ENCODE results near the gene SMTNL2. TPM values are rescaled to one million over a fixed set of nuclear protein-coding genes. Genes with fewer than 3 reads are reported as not detected.
"Not testable (repeated sequence)": the region's sequence is repeated elsewhere in the genome, so short reads cannot be mapped to it uniquely, and the experiment has no call there.

Gene SMTNL2
- total RNA-seq, 1 donor from 2014 or later: 65.7 TPM

DNA sequence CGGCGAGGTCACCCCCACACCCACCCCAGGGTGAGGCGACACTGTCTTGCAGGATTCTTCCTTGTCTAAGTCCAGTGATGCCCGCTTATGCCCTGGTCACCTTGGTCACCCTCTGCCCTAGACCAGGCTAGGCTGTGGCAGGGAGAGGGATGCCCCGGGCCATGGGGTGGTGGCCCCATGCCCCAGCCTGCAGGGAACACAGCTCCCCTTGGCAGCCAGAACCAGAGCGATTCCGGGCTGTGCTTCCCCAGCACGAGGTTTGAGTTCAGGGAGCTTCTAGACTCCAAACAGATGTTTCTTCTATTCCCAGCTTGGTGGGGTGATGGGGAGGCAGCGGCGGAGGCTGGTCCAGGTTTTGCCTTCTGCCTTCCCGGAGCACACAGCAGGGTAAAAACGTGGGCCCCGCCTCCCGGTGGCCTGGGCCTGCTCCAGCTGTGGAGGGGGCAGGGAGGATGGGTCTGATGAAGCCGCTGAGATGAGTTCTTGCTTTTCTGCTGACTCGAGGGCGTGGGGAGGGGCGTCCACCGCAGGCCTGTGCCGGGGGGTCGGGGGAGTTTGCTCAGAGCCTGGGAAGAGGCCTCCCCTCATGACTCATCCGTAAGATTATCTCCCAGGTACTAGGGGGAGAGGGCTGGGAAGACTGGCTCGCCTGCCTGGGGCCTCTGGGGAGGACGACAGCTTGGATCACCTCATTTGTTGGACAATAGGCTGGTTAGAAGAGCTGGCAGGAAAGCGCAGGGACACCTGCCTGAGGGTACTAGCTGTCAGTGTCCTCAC, 15.4 kb downstream of the SMTNL2 start:
- peak; percentile 69 to 83 for DNase-seq (ENCODE audit: low spot score in 2 of 2, unreplicated experiment in 2 of 2)
- H3K9me3 Mint-ChIP-seq: no peaks in the 10 kb centered on the region
- peak overlapping the region; percentile 22 for H3K4me3 Mint-ChIP-seq

DNA sequence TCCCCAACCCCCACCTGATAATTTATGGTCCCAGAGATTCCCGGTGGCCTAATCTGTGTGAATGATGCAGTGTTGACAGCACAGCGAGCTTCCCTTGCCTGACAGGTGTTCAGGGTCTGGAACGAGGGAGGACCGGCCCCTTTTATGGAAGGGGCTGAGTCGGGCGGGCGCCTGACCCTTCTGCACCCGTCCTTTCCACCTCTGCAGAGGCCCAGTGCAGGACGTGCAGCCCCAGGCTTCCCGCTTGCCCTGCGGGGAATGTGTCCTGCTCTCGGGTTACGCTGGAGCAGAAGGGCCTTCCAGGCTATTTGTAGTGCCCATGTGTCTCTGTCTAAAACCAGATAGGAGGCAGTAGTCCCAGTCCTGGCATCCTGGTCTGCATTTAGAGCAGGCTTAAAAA, 16.2 kb downstream of the SMTNL2 start:
- no peaks in the 10 kb centered on the region for H3K9me3 Mint-ChIP-seq
- TF ChIP-seq, protein P1, sequence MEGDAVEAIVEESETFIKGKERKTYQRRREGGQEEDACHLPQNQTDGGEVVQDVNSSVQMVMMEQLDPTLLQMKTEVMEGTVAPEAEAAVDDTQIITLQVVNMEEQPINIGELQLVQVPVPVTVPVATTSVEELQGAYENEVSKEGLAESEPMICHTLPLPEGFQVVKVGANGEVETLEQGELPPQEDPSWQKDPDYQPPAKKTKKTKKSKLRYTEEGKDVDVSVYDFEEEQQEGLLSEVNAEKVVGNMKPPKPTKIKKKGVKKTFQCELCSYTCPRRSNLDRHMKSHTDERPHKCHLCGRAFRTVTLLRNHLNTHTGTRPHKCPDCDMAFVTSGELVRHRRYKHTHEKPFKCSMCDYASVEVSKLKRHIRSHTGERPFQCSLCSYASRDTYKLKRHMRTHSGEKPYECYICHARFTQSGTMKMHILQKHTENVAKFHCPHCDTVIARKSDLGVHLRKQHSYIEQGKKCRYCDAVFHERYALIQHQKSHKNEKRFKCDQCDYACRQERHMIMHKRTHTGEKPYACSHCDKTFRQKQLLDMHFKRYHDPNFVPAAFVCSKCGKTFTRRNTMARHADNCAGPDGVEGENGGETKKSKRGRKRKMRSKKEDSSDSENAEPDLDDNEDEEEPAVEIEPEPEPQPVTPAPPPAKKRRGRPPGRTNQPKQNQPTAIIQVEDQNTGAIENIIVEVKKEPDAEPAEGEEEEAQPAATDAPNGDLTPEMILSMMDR (IDR thresholded peaks at IDR 0.05; ENCODE audit: unreplicated experiment): no peak
- no peak overlapping the region for H3K4me3 Mint-ChIP-seq
- peaks cover 24% of the 10 kb centered on the region for H3K36me3 Mint-ChIP-seq
- DNase-seq (ENCODE audit: low spot score in 2 of 2, unreplicated experiment in 2 of 2): no peak
- peaks cover 62% of the 10 kb centered on the region for H3K4me1 Mint-ChIP-seq
- H3K27ac Mint-ChIP-seq: peak overlapping the region; percentile 97
- no peaks in the 10 kb centered on the region for H3K27me3 Mint-ChIP-seq (ENCODE audit: low read depth)

More for the DNA sequence above, 15.4 kb downstream of the SMTNL2 start:
- TF ChIP-seq, protein P1 (IDR thresholded peaks at IDR 0.05; ENCODE audit: unreplicated experiment): no peak
- H3K4me1 Mint-ChIP-seq: peaks cover 62% of the 10 kb centered on the region
- peaks cover 24% of the 10 kb centered on the region for H3K36me3 Mint-ChIP-seq
- H3K27ac Mint-ChIP-seq: peak overlapping the region; percentile 97
- H3K27me3 Mint-ChIP-seq (ENCODE audit: low read depth): no peaks in the 10 kb centered on the region

DNA sequence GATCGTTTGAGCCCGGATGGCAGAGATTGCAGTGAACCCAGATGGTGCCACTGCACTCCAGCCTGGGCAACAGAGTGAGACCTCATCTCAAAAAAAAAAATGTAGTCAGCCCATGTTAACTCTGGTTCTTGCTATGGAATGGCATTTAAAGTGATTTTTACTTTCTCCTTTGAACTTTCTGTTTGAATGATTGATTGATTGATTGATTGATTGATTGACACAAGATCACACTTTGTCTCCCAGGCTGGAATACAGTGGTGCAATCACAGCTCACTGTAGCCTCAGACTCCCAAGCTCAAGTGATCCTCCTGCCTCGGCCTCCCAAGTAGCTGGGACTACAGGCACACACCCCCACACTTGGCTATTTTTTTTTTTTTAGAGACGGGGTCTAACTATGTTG, 17.0 kb downstream of the SMTNL2 start:
- no peak for DNase-seq (ENCODE audit: low spot score in 2 of 2, unreplicated experiment in 2 of 2)
- Mint-ChIP-seq H3K27ac (peak overlapping the region; percentile 97), H3K27me3 (ENCODE audit: low read depth) (no peaks in the 10 kb centered on the region), H3K36me3 (peaks cover 27% of the 10 kb centered on the region), H3K9me3 (no peaks in the 10 kb centered on the region), H3K4me3 (no peak overlapping the region), H3K4me1 (peaks cover 65% of the 10 kb centered on the region)
- TF ChIP-seq, protein P1 (IDR thresholded peaks at IDR 0.05; ENCODE audit: unreplicated experiment): no peak

DNA sequence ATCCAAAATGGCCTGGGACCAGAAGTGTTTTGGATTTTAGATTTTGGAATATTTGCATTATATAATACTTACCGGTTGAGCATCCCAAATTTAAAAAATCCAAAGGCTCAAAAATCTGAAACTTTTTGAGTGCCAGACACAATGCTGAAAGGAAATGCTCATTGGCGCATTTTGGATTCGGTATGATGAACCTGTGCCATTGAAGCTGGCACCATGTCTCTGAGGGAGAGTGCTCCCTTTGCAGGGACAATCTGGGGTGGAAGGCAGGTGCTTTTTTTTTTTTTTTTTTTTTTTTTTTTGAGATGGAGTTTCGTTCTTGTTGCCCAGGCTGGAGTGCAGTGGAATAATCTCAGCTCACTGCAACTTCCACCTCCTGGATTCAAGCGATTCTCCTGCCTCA, 17.7 kb downstream of the SMTNL2 start:
- peaks cover 69% of the 10 kb centered on the region for H3K4me1 Mint-ChIP-seq

DNA sequence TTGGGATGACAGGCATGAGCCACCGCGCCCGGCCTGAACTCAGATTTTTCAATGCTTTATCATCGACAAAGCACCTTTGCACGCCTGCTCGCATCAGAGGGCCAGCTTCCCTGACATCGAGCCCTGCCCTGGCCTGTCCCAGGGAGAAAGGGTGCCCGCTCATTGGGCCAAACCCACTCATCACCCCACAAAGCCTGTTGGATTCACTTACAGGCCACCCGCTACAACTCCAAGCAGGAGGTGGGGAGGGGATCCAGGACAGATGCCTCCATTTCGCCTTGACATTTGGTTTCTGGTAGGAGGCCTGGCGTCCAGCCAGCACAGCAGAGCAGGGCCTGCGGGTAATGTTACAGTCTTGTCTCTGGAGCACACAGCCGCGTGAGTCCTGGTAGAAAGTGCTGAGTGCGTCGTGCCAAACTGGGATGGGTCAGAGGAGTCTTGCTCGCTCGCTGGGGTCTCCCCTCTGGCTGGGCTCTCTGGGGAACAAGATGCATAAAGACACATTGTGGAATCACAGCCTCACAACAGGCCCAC, 19.8 kb downstream of the SMTNL2 start:
- peaks cover 28% of the 10 kb centered on the region for H3K36me3 Mint-ChIP-seq
- peak overlapping the region; percentile 97 for H3K27ac Mint-ChIP-seq
- H3K27me3 Mint-ChIP-seq (ENCODE audit: low read depth): no peaks in the 10 kb centered on the region
- H3K4me3 Mint-ChIP-seq: peak overlapping the region; percentile 33
- peaks cover 73% of the 10 kb centered on the region for H3K4me1 Mint-ChIP-seq
- peak; percentile 79 for DNase-seq (ENCODE audit: low spot score in 2 of 2, unreplicated experiment in 2 of 2)
- TF ChIP-seq, protein P1 (IDR thresholded peaks at IDR 0.05; ENCODE audit: unreplicated experiment): no peak
- H3K9me3 Mint-ChIP-seq: no peaks in the 10 kb centered on the region

More for the DNA sequence above, 17.7 kb downstream of the SMTNL2 start:
- DNase-seq (ENCODE audit: low spot score in 2 of 2, unreplicated experiment in 2 of 2): no peak
- Mint-ChIP-seq H3K27me3 (ENCODE audit: low read depth) (no peaks in the 10 kb centered on the region), H3K9me3 (no peaks in the 10 kb centered on the region), H3K36me3 (peaks cover 26% of the 10 kb centered on the region), H3K4me3 (no peak overlapping the region), H3K27ac (peak overlapping the region; percentile 69)
- TF ChIP-seq, protein P1 (IDR thresholded peaks at IDR 0.05; ENCODE audit: unreplicated experiment): no peak

DNA sequence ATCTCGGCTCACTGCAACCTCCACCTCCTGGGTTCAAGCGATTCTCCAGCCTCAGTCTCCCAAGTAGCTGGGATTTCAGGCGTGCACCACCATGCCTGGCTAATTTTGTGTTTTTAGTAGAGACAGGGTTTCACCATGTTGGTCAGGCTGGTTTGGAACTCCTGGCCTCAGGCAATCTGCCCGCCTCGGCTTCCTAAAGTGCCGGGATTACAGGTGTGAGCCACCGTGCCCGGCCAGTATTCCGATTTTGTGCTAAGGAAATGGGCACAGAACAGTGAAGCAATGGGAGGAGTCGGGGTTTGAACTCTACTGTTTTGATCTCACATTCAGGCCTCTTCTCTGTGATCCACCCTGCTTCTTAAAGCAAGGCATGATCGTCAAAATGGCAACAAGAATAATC, 20.4 kb downstream of the SMTNL2 start:
- not testable (repeated sequence) for H3K9me3 Mint-ChIP-seq; H3K4me3 Mint-ChIP-seq; H3K27me3 Mint-ChIP-seq (ENCODE audit: low read depth); DNase-seq (ENCODE audit: low spot score in 2 of 2, unreplicated experiment in 2 of 2)
- peaks cover 73% of the 10 kb centered on the region for H3K4me1 Mint-ChIP-seq
- H3K27ac Mint-ChIP-seq: peak overlapping the region; percentile 97
- peaks cover 29% of the 10 kb centered on the region for H3K36me3 Mint-ChIP-seq
